Testis (tissue), 3 donors: ENCODE results near the gene TRIM28. TPM values are rescaled to one million over a fixed set of nuclear protein-coding genes. Genes with fewer than 3 reads are reported as not detected.

Experiments
- DNase-seq: peaks from one replicate; pipeline ENCODE4 v3.0.0-alpha.2; 2019
- H3K27ac ChIP-seq, 2 donors: fragments of 200-600 bp; sonication (generic); one replicate each; pipeline ENCODE4 v1.5.1; 2019
- H3K27me3 ChIP-seq: fragments of 200-600 bp; sonication (generic); one replicate; pipeline ENCODE4 v1.5.1; 2019
- H3K36me3 ChIP-seq: fragments of 200-600 bp; sonication (generic); one replicate; pipeline ENCODE4 v1.5.1; 2017; ENCODE audit warnings: low read depth; ENCODE audit errors: missing control alignments
- H3K4me1 ChIP-seq: fragments of 200-600 bp; sonication (generic); one replicate; pipeline ENCODE4 v1.5.1; 2019
- H3K4me3 ChIP-seq, 2 donors: fragments of 200-600 bp; sonication (generic); one replicate each; pipeline ENCODE4 v1.5.1; 2017 to 2019
- H3K9me3 ChIP-seq: fragments of 200-600 bp; sonication (generic); one replicate; pipeline ENCODE4 v1.5.1; 2017
- CTCF ChIP-seq, 3 experiments: fragments of 450-650 bp in 2 of 3; fragments of 200-600 bp in 1 of 3; sonication (generic) in 1 of 3; IDR thresholded peaks; one replicate each; pipeline ENCODE4 v1.5.1; 2016 to 2019; ENCODE audit warnings: antibody characterized with exemption in 3 of 3, mild to moderate bottlenecking in 2 of 3, moderate library complexity in 1 of 3
- POLR2A ChIP-seq: fragments of 450-650 bp; IDR thresholded peaks from one replicate; pipeline ENCODE4 v1.6.1; 2017; ENCODE audit warnings: antibody characterized with exemption, mild to moderate bottlenecking, moderate library complexity
- WGBS, 2 donors: methylation state at CpG; one replicate each; pipeline ENCODE4 v1.1.5; 2018; 5-methylcytosine and 5-hydroxymethylcytosine counted together
- intact Hi-C: fragments of 100-400 bp; cut with DNase I; formaldehyde crosslinking; loops from one replicate; pipeline ENCODE4 v1.15.1; 2023; ENCODE audit warnings: low total_unique reads
- polyA plus RNA-seq: library from polyadenylated mRNA; stranded (reverse); fragments of 350-450 nt; fragmentation: Illumina TruSeq; extraction: RNeasy Lipid Tissue Mini Kit (QIAGEN cat#74804); gene quantifications from one replicate; pipeline ENCODE4 v1.2.3, GENCODE V29; 2014; ENCODE audit warnings: low read depth, low replicate concordance; ENCODE audit not compliant: insufficient read depth
- total RNA-seq, 2 donors: library from RNA; depleted of rRNA; stranded (reverse); fragments of >200 nt; gene quantifications; one replicate each; pipeline ENCODE4 v1.2.3, GENCODE V29; 2016

Gene TRIM28
- total and polyA plus RNA-seq, 3 donors from 2014 or later, result 415 to 694 (median 521) TPM

- Histone ChIP-seq H3K36me3 (no peaks in the 10 kb centered on the region), H3K4me1 (no peaks in the 10 kb centered on the region), H3K27ac (no peak overlapping the region), H3K4me3 (no peak overlapping the region), H3K9me3 (no peaks in the 10 kb centered on the region), H3K27me3 (no peaks in the 10 kb centered on the region)
- TF ChIP-seq POLR2A (no peak), CTCF (IDR thresholded peaks at IDR 0.05) (no peak)
- WGBS, 2 donors, result 85 to 86% methylated on average over 3 of the region's 3 CpGs
- intact Hi-C loops, result no loop called here
- DNase-seq, result no peak
These were observed 14.5 kb upstream of the TRIM28 start for GRCh38 chr19:58529405-58529804.

GRCh38 chr19:58531034-58531840 lies 12.6 kb upstream of the TRIM28 start:
- Histone ChIP-seq H3K27me3 (no peaks in the 10 kb centered on the region), H3K27ac (no peak overlapping the region), H3K9me3 (no peaks in the 10 kb centered on the region), H3K36me3 (no peaks in the 10 kb centered on the region), H3K4me1 (no peaks in the 10 kb centered on the region), H3K4me3 (no peak overlapping the region)
- intact Hi-C loops, result no loop called here
- TF ChIP-seq CTCF (IDR thresholded peaks at IDR 0.05), result no peak
- WGBS, 2 donors, result 77 to 78% methylated on average over 10 of the region's 10 CpGs
- DNase-seq, result no peak

- 86 to 89% methylated on average over 3 of the region's 3 CpGs for WGBS, 2 donors
- TF ChIP-seq CTCF (IDR thresholded peaks at IDR 0.05) (no peak), POLR2A (no peak)
These were observed 8.0 kb upstream of the TRIM28 start for GRCh38 chr19:58535857-58536256.

GRCh38 chr19:58536852-58537798 lies 6.7 kb upstream of the TRIM28 start:
- Histone ChIP-seq H3K4me3 (no peak overlapping the region), H3K9me3 (no peaks in the 10 kb centered on the region), H3K4me1 (no peaks in the 10 kb centered on the region), H3K27me3 (no peaks in the 10 kb centered on the region), H3K36me3 (no peaks in the 10 kb centered on the region), H3K27ac (no peak overlapping the region)
- TF ChIP-seq POLR2A (no peak), CTCF (IDR thresholded peaks at IDR 0.05) (no peak)
- no peak for DNase-seq
- intact Hi-C loops, result no loop called here
- WGBS, 2 donors, result 79 to 89% methylated on average over 8 of the region's 8 CpGs

More at GRCh38 chr19:58535857-58536256, 8.0 kb upstream of the TRIM28 start:
- Histone ChIP-seq H3K27me3 (no peaks in the 10 kb centered on the region), H3K4me3 (no peak overlapping the region), H3K9me3 (no peaks in the 10 kb centered on the region), H3K36me3 (no peaks in the 10 kb centered on the region), H3K4me1 (no peaks in the 10 kb centered on the region), H3K27ac (no peak overlapping the region)
- intact Hi-C loops, result no loop called here
- DNase-seq, result no peak
